ENCODE results near the gene TOMM40L. TPM values are rescaled to one million over a fixed set of nuclear protein-coding genes. Genes with fewer than 3 reads are reported as not detected.

Gene TOMM40L
- total RNA-seq, 4 donors from 2014 or later = 8.3 to 32.2 (median 24.9) TPM

- Histone ChIP-seq H3K9me3 (no peaks in the 10 kb centered on the region), H3K4me1 (no peaks in the 10 kb centered on the region), H3K36me3 (no peaks in the 10 kb centered on the region), H3K4me3 (no peak overlapping the region), H3K27ac (no peak overlapping the region), H3K27me3 (no peaks in the 10 kb centered on the region)
- TF ChIP-seq CTCF (IDR thresholded peaks at IDR 0.05) (no peak), POLR2A (IDR thresholded peaks at IDR 0.05) (no peak)
- DNase-seq = no peak
Measured at GRCh38 chr1:161273402-161273801, 47.5 kb downstream of the TOMM40L start.

- Histone ChIP-seq H3K36me3 (no peaks in the 10 kb centered on the region), H3K4me3 (no peak overlapping the region), H3K4me1 (no peaks in the 10 kb centered on the region), H3K27me3 (no peaks in the 10 kb centered on the region), H3K27ac (no peak overlapping the region), H3K9me3 (no peaks in the 10 kb centered on the region)
- no peak for DNase-seq
- TF ChIP-seq CTCF (IDR thresholded peaks at IDR 0.05) (no peak), POLR2A (IDR thresholded peaks at IDR 0.05) (no peak)
Measured at GRCh38 chr1:161274874-161275273, 49.0 kb downstream of the TOMM40L start.

Other genes with a start within 250 kb of the TOMM40L start
- 100 to 1,000 TPM in 3 of 4 donors, 10 to 100 TPM in 1; 28.9 to 138 (median 110) TPM for gene F11R, start 204.9 kb upstream of the TOMM40L start, total RNA-seq
- 100 to 1,000 TPM in 1 of 4 donors, 10 to 100 TPM in 3; 33.0 to 152 (median 78.8) TPM for gene TSTD1, start 187.1 kb upstream of the TOMM40L start, total RNA-seq
- 100 to 1,000 TPM in 1 of 4 donors, 10 to 100 TPM in 3; 72.0 to 119 (median 98.2) TPM for gene USF1, start 180.1 kb upstream of the TOMM40L start, total RNA-seq
- 10 to 100 TPM in 1 of 4 donors, 1 to 10 TPM in 3; 5.1 to 31.4 (median 6.7) TPM for gene ARHGAP30, start 156.2 kb upstream of the TOMM40L start, total RNA-seq
- gene NECTIN4, start 136.5 kb upstream of the TOMM40L start, total RNA-seq = 1 to 10 TPM in 3 of 4 donors, under 1 TPM in 1; 0.54 to 2.5 (median 1.6) TPM
- gene KLHDC9, start 127.7 kb upstream of the TOMM40L start, total RNA-seq = 1 to 10 TPM in 3 of 4 donors, not detected in 1; 2.1 to 4.8 (median 2.4) TPM
- gene PFDN2, start 108.0 kb upstream of the TOMM40L start, total RNA-seq = 10 to 100 TPM; 11.6 to 68.5 (median 15.2) TPM
- gene NIT1, start 108.0 kb upstream of the TOMM40L start, total RNA-seq = 100 to 1,000 TPM in 3 of 4 donors, 10 to 100 TPM in 1; 54.5 to 148 (median 120) TPM
- 10 to 100 TPM; 23.0 to 48.7 (median 31.4) TPM for gene DEDD, start 93.4 kb upstream of the TOMM40L start, total RNA-seq
- gene UFC1, start 72.1 kb upstream of the TOMM40L start, total RNA-seq = 10 to 100 TPM; 36.9 to 82.5 (median 61.7) TPM
- gene USP21, start 66.6 kb upstream of the TOMM40L start, total RNA-seq = 10 to 100 TPM; 11.6 to 52.8 (median 39.0) TPM
- 10 to 100 TPM in 3 of 4 donors, 1 to 10 TPM in 1; 9.5 to 38.0 (median 20.9) TPM for gene PPOX, start 59.6 kb upstream of the TOMM40L start, total RNA-seq
- 10 to 100 TPM; 25.2 to 34.1 (median 29.4) TPM for gene B4GALT3, start 48.6 kb upstream of the TOMM40L start, total RNA-seq
- gene ADAMTS4, start 27.0 kb upstream of the TOMM40L start, total RNA-seq = 10 to 100 TPM in 1 of 4 donors, 1 to 10 TPM in 2, under 1 TPM in 1; 0.18 to 65.2 (median 1.9) TPM
- gene NDUFS2, start 23.7 kb upstream of the TOMM40L start, total RNA-seq = 100 to 1,000 TPM; 157 to 192 (median 176) TPM
- gene FCER1G, start 10.8 kb upstream of the TOMM40L start, total RNA-seq = 10 to 100 TPM in 2 of 4 donors, 1 to 10 TPM in 1, not detected in 1; 5.1 to 33.8 (median 11.9) TPM
- gene APOA2, start 2.4 kb upstream of the TOMM40L start, total RNA-seq = not detected
- 1 to 10 TPM in 1 of 4 donors, not detected in 3; 3.2 TPM for gene NR1I3, start 12.1 kb downstream of the TOMM40L start, total RNA-seq
- not detected for gene PCP4L1, start 32.7 kb downstream of the TOMM40L start, total RNA-seq
- gene MPZ, start 83.9 kb downstream of the TOMM40L start, total RNA-seq = 1 to 10 TPM in 3 of 4 donors, not detected in 1; 1.5 to 3.3 (median 2.3) TPM
- gene SDHC, start 88.3 kb downstream of the TOMM40L start, total RNA-seq = 10 to 100 TPM; 33.3 to 85.5 (median 60.6) TPM
- gene CFAP126, start 141.8 kb downstream of the TOMM40L start, total RNA-seq = not detected